Liver (tissue), 2 donors: Measurements from ENCODE around the gene ZDHHC11.
"Not testable (repeated sequence)": the region's sequence is repeated elsewhere in the genome, so short reads cannot be mapped to it uniquely, and the experiment has no call there.

Experiments
- CTCF ChIP-seq: fragments of 150-350 bp; IDR thresholded peaks from 2 replicates; pipeline ENCODE4 v1.5.1; 2017; ENCODE audit warnings: improper control_type of control experiment, low read depth, low read length; ENCODE audit not compliant: missing input control
- MAX ChIP-seq: IDR thresholded peaks from 2 replicates; pipeline ENCODE4 v1.6.1; 2016; ENCODE audit warnings: antibody characterized with exemption
- donor health status: healthy.

- not testable (repeated sequence) for TF ChIP-seq CTCF, MAX
Measured at GRCh38 chr5:787224-787856, 63.4 kb downstream of the ZDHHC11 start.
